ENCODE data around the gene CD6. TPM values are rescaled to one million over a fixed set of nuclear protein-coding genes. Genes with fewer than 3 reads are reported as not detected.

Gene CD6
- total RNA-seq, 1 experiment from 2014 or later = not detected

GRCh38 chr11:61023966-61024295 lies 52.5 kb downstream of the CD6 start:
- Histone ChIP-seq H3K4me2 (ENCODE audit: low read depth, low read length, poor library complexity, severe bottlenecking) (no peak overlapping the region), H3K4me1 (ENCODE audit: low read length) (peaks cover 3% of the 10 kb centered on the region), H3K9me3 (ENCODE audit: low read length) (no peaks in the 10 kb centered on the region), H3K9me2 (replicated peaks; ENCODE audit: insufficient read depth, low read length) (no peaks in the 10 kb centered on the region), H3K36me3 (ENCODE audit: insufficient read depth, low read length) (no peaks in the 10 kb centered on the region), H3K27me3 (ENCODE audit: low read length) (no peaks in the 10 kb centered on the region), H3K9ac (ENCODE audit: low read length) (no peak overlapping the region), H3K27ac (ENCODE audit: low read length) (no peak overlapping the region), H3K79me2 (ENCODE audit: low read length) (no peaks in the 10 kb centered on the region), H2AFZ (ENCODE audit: low read length) (no peak overlapping the region), H3K4me3 (ENCODE audit: low read length) (no peak overlapping the region), H4K20me1 (ENCODE audit: insufficient read depth, low read depth, low read length) (no peaks in the 10 kb centered on the region)
- no peak for DNase-seq

GRCh38 chr11:61024938-61025820 lies 53.7 kb downstream of the CD6 start:
- H3K9me3 ChIP-seq (ENCODE audit: low read length) = no peaks in the 10 kb centered on the region
- no peaks in the 10 kb centered on the region for H3K27me3 ChIP-seq (ENCODE audit: low read length)
- H3K9me2 ChIP-seq (replicated peaks; ENCODE audit: insufficient read depth, low read length) = no peaks in the 10 kb centered on the region
- no peaks in the 10 kb centered on the region for H3K36me3 ChIP-seq (ENCODE audit: insufficient read depth, low read length)
- H4K20me1 ChIP-seq (ENCODE audit: insufficient read depth, low read depth, low read length) = no peaks in the 10 kb centered on the region
- H2AFZ ChIP-seq (ENCODE audit: low read length) = no peak overlapping the region
- H3K79me2 ChIP-seq (ENCODE audit: low read length) = no peaks in the 10 kb centered on the region
- H3K27ac ChIP-seq (ENCODE audit: low read length) = no peak overlapping the region
- peaks cover 3% of the 10 kb centered on the region for H3K4me1 ChIP-seq (ENCODE audit: low read length)
- no peak for DNase-seq
- no peak overlapping the region for H3K4me3 ChIP-seq (ENCODE audit: low read length)
- H3K4me2 ChIP-seq (ENCODE audit: low read depth, low read length, poor library complexity, severe bottlenecking) = no peak overlapping the region
- H3K9ac ChIP-seq (ENCODE audit: low read length) = no peak overlapping the region

GRCh38 chr11:61025821-61026120 lies 54.3 kb downstream of the CD6 start:
- Histone ChIP-seq H3K27ac (ENCODE audit: low read length) (no peak overlapping the region), H3K79me2 (ENCODE audit: low read length) (no peaks in the 10 kb centered on the region), H4K20me1 (ENCODE audit: insufficient read depth, low read depth, low read length) (no peaks in the 10 kb centered on the region), H2AFZ (ENCODE audit: low read length) (no peak overlapping the region), H3K4me2 (ENCODE audit: low read depth, low read length, poor library complexity, severe bottlenecking) (no peak overlapping the region), H3K4me1 (ENCODE audit: low read length) (peaks cover 3% of the 10 kb centered on the region), H3K4me3 (ENCODE audit: low read length) (no peak overlapping the region), H3K9ac (ENCODE audit: low read length) (no peak overlapping the region), H3K9me2 (replicated peaks; ENCODE audit: insufficient read depth, low read length) (no peaks in the 10 kb centered on the region), H3K9me3 (ENCODE audit: low read length) (no peaks in the 10 kb centered on the region), H3K27me3 (ENCODE audit: low read length) (no peaks in the 10 kb centered on the region), H3K36me3 (ENCODE audit: insufficient read depth, low read length) (no peaks in the 10 kb centered on the region)
- DNase-seq = no peak

- H3K9ac ChIP-seq (ENCODE audit: low read length) = no peak overlapping the region
- H3K9me3 ChIP-seq (ENCODE audit: low read length) = no peaks in the 10 kb centered on the region
- no peaks in the 10 kb centered on the region for H4K20me1 ChIP-seq (ENCODE audit: insufficient read depth, low read depth, low read length)
- peaks cover 3% of the 10 kb centered on the region for H3K4me1 ChIP-seq (ENCODE audit: low read length)
- no peak overlapping the region for H2AFZ ChIP-seq (ENCODE audit: low read length)
- no peaks in the 10 kb centered on the region for H3K9me2 ChIP-seq (replicated peaks; ENCODE audit: insufficient read depth, low read length)
- no peak overlapping the region for H3K4me3 ChIP-seq (ENCODE audit: low read length)
- no peaks in the 10 kb centered on the region for H3K27me3 ChIP-seq (ENCODE audit: low read length)
- no peak overlapping the region for H3K4me2 ChIP-seq (ENCODE audit: low read depth, low read length, poor library complexity, severe bottlenecking)
- no peak overlapping the region for H3K27ac ChIP-seq (ENCODE audit: low read length)
- DNase-seq = no peak
- H3K36me3 ChIP-seq (ENCODE audit: insufficient read depth, low read length) = no peaks in the 10 kb centered on the region
- H3K79me2 ChIP-seq (ENCODE audit: low read length) = no peaks in the 10 kb centered on the region
Measured at GRCh38 chr11:61026121-61027031, 54.9 kb downstream of the CD6 start.

GRCh38 chr11:61027141-61027840 lies 55.8 kb downstream of the CD6 start:
- Histone ChIP-seq H2AFZ (ENCODE audit: low read length) (no peak overlapping the region), H3K4me1 (ENCODE audit: low read length) (peaks cover 3% of the 10 kb centered on the region), H4K20me1 (ENCODE audit: insufficient read depth, low read depth, low read length) (no peaks in the 10 kb centered on the region), H3K27ac (ENCODE audit: low read length) (no peak overlapping the region), H3K4me2 (ENCODE audit: low read depth, low read length, poor library complexity, severe bottlenecking) (no peak overlapping the region), H3K79me2 (ENCODE audit: low read length) (no peaks in the 10 kb centered on the region), H3K9me3 (ENCODE audit: low read length) (no peaks in the 10 kb centered on the region), H3K4me3 (ENCODE audit: low read length) (no peak overlapping the region), H3K27me3 (ENCODE audit: low read length) (no peaks in the 10 kb centered on the region), H3K9me2 (replicated peaks; ENCODE audit: insufficient read depth, low read length) (no peaks in the 10 kb centered on the region), H3K36me3 (ENCODE audit: insufficient read depth, low read length) (no peaks in the 10 kb centered on the region), H3K9ac (ENCODE audit: low read length) (no peak overlapping the region)
- DNase-seq = no peak

GRCh38 chr11:61028135-61028729 lies 56.8 kb downstream of the CD6 start:
- Histone ChIP-seq H2AFZ (ENCODE audit: low read length) (no peak overlapping the region), H3K27me3 (ENCODE audit: low read length) (no peaks in the 10 kb centered on the region), H3K79me2 (ENCODE audit: low read length) (no peaks in the 10 kb centered on the region), H3K27ac (ENCODE audit: low read length) (no peak overlapping the region), H4K20me1 (ENCODE audit: insufficient read depth, low read depth, low read length) (no peaks in the 10 kb centered on the region), H3K36me3 (ENCODE audit: insufficient read depth, low read length) (no peaks in the 10 kb centered on the region), H3K4me3 (ENCODE audit: low read length) (no peak overlapping the region), H3K4me1 (ENCODE audit: low read length) (peaks cover 3% of the 10 kb centered on the region), H3K9me2 (replicated peaks; ENCODE audit: insufficient read depth, low read length) (no peaks in the 10 kb centered on the region), H3K9ac (ENCODE audit: low read length) (no peak overlapping the region), H3K9me3 (ENCODE audit: low read length) (no peaks in the 10 kb centered on the region), H3K4me2 (ENCODE audit: low read depth, low read length, poor library complexity, severe bottlenecking) (no peak overlapping the region)
- DNase-seq = peak; percentile 55

- Histone ChIP-seq H3K9me3 (ENCODE audit: low read length) (no peaks in the 10 kb centered on the region), H3K27me3 (ENCODE audit: low read length) (no peaks in the 10 kb centered on the region), H3K4me3 (ENCODE audit: low read length) (no peak overlapping the region), H3K4me2 (ENCODE audit: low read depth, low read length, poor library complexity, severe bottlenecking) (no peak overlapping the region), H2AFZ (ENCODE audit: low read length) (no peak overlapping the region), H3K36me3 (ENCODE audit: insufficient read depth, low read length) (no peaks in the 10 kb centered on the region), H4K20me1 (ENCODE audit: insufficient read depth, low read depth, low read length) (no peaks in the 10 kb centered on the region), H3K9ac (ENCODE audit: low read length) (no peak overlapping the region), H3K9me2 (replicated peaks; ENCODE audit: insufficient read depth, low read length) (no peaks in the 10 kb centered on the region), H3K27ac (ENCODE audit: low read length) (no peak overlapping the region), H3K79me2 (ENCODE audit: low read length) (no peaks in the 10 kb centered on the region), H3K4me1 (ENCODE audit: low read length) (peaks cover 3% of the 10 kb centered on the region)
- no peak for DNase-seq
Measured at GRCh38 chr11:61032824-61033223, 61.3 kb downstream of the CD6 start.

GRCh38 chr11:61033417-61033816 lies 61.9 kb downstream of the CD6 start:
- Histone ChIP-seq H3K36me3 (ENCODE audit: insufficient read depth, low read length) (no peaks in the 10 kb centered on the region), H3K4me3 (ENCODE audit: low read length) (no peak overlapping the region), H4K20me1 (ENCODE audit: insufficient read depth, low read depth, low read length) (no peaks in the 10 kb centered on the region), H3K27ac (ENCODE audit: low read length) (no peak overlapping the region), H2AFZ (ENCODE audit: low read length) (no peak overlapping the region), H3K4me2 (ENCODE audit: low read depth, low read length, poor library complexity, severe bottlenecking) (no peak overlapping the region), H3K9ac (ENCODE audit: low read length) (no peak overlapping the region), H3K4me1 (ENCODE audit: low read length) (peaks cover 2% of the 10 kb centered on the region), H3K79me2 (ENCODE audit: low read length) (no peaks in the 10 kb centered on the region), H3K9me2 (replicated peaks; ENCODE audit: insufficient read depth, low read length) (no peaks in the 10 kb centered on the region), H3K27me3 (ENCODE audit: low read length) (no peaks in the 10 kb centered on the region), H3K9me3 (ENCODE audit: low read length) (no peaks in the 10 kb centered on the region)
- no peak for DNase-seq

Measured in Karpas-422 (cell line).